ENCODE results near the gene PEX3.

PEX3 gene

GRCh38 chr6:143414769-143415168 lies 35.8 kb upstream of the PEX3 start:
- Histone ChIP-seq H3K27me3 (ENCODE audit: control insufficient read depth in 1 of 2, insufficient read depth in 2 of 2, low read length in 2 of 2) (no peaks in the 10 kb centered on the region), H3K4me3 (ENCODE audit: low read depth in 1 of 2, low read length in 2 of 2) (no peak overlapping the region), H3K4me1 (ENCODE audit: control insufficient read depth in 1 of 2, insufficient read depth in 2 of 2, low read length in 2 of 2) (no peaks in the 10 kb centered on the region), H3K36me3 (ENCODE audit: control insufficient read depth in 1 of 2, insufficient read depth in 2 of 2, low read length in 2 of 2) (no peaks in the 10 kb centered on the region), H3K9me3 (ENCODE audit: control insufficient read depth in 1 of 2, low read length in 2 of 2) (no peaks in the 10 kb centered on the region), H3K9ac (ENCODE audit: low read depth in 1 of 2, low read length in 2 of 2) (no peak overlapping the region), H3K27ac (ENCODE audit: low read depth, low read length) (no peak overlapping the region)

- no peaks in the 10 kb centered on the region for H3K4me1 ChIP-seq (ENCODE audit: control insufficient read depth in 1 of 2, insufficient read depth in 2 of 2, low read length in 2 of 2)
- H3K27ac ChIP-seq (ENCODE audit: low read depth, low read length), result no peak overlapping the region
- H3K9me3 ChIP-seq (ENCODE audit: control insufficient read depth in 1 of 2, low read length in 2 of 2), result no peaks in the 10 kb centered on the region
- H3K4me3 ChIP-seq (ENCODE audit: low read depth in 1 of 2, low read length in 2 of 2), result no peak overlapping the region
- no peaks in the 10 kb centered on the region for H3K27me3 ChIP-seq (ENCODE audit: control insufficient read depth in 1 of 2, insufficient read depth in 2 of 2, low read length in 2 of 2)
- H3K36me3 ChIP-seq (ENCODE audit: control insufficient read depth in 1 of 2, insufficient read depth in 2 of 2, low read length in 2 of 2), result no peaks in the 10 kb centered on the region
- no peak overlapping the region for H3K9ac ChIP-seq (ENCODE audit: low read depth in 1 of 2, low read length in 2 of 2)
These were observed 31.1 kb upstream of the PEX3 start for GRCh38 chr6:143419526-143419925.

GRCh38 chr6:143426026-143426425 lies 24.6 kb upstream of the PEX3 start:
- no peaks in the 10 kb centered on the region for H3K9me3 ChIP-seq (ENCODE audit: control insufficient read depth in 1 of 2, low read length in 2 of 2)
- no peaks in the 10 kb centered on the region for H3K27me3 ChIP-seq (ENCODE audit: control insufficient read depth in 1 of 2, insufficient read depth in 2 of 2, low read length in 2 of 2)
- H3K4me1 ChIP-seq (ENCODE audit: control insufficient read depth in 1 of 2, insufficient read depth in 2 of 2, low read length in 2 of 2), result no peaks in the 10 kb centered on the region
- H3K36me3 ChIP-seq (ENCODE audit: control insufficient read depth in 1 of 2, insufficient read depth in 2 of 2, low read length in 2 of 2), result peaks cover 4 to 5% of the 10 kb centered on the region in 2 donors
- no peak overlapping the region for H3K9ac ChIP-seq (ENCODE audit: low read depth in 1 of 2, low read length in 2 of 2)
- no peak overlapping the region for H3K4me3 ChIP-seq (ENCODE audit: low read depth in 1 of 2, low read length in 2 of 2)
- H3K27ac ChIP-seq (ENCODE audit: low read depth, low read length), result no peak overlapping the region

- no peaks in the 10 kb centered on the region for H3K27me3 ChIP-seq (ENCODE audit: control insufficient read depth in 1 of 2, insufficient read depth in 2 of 2, low read length in 2 of 2)
- no peak overlapping the region for H3K27ac ChIP-seq (ENCODE audit: low read depth, low read length)
- no peaks in the 10 kb centered on the region for H3K9me3 ChIP-seq (ENCODE audit: control insufficient read depth in 1 of 2, low read length in 2 of 2)
- no peaks in the 10 kb centered on the region for H3K4me1 ChIP-seq (ENCODE audit: control insufficient read depth in 1 of 2, insufficient read depth in 2 of 2, low read length in 2 of 2)
- no peak overlapping the region for H3K9ac ChIP-seq (ENCODE audit: low read depth in 1 of 2, low read length in 2 of 2)
- peaks cover 5 to 7% of the 10 kb centered on the region in 2 donors for H3K36me3 ChIP-seq (ENCODE audit: control insufficient read depth in 1 of 2, insufficient read depth in 2 of 2, low read length in 2 of 2)
- no peak overlapping the region for H3K4me3 ChIP-seq (ENCODE audit: low read depth in 1 of 2, low read length in 2 of 2)
These were observed 23.3 kb upstream of the PEX3 start for GRCh38 chr6:143427109-143427817.

- Histone ChIP-seq H3K9ac (ENCODE audit: low read depth in 1 of 2, low read length in 2 of 2) (no peak overlapping the region), H3K27ac (ENCODE audit: low read depth, low read length) (no peak overlapping the region), H3K36me3 (ENCODE audit: control insufficient read depth in 1 of 2, insufficient read depth in 2 of 2, low read length in 2 of 2) (peaks cover 5 to 11% of the 10 kb centered on the region in 2 donors), H3K27me3 (ENCODE audit: control insufficient read depth in 1 of 2, insufficient read depth in 2 of 2, low read length in 2 of 2) (no peaks in the 10 kb centered on the region), H3K4me1 (ENCODE audit: control insufficient read depth in 1 of 2, insufficient read depth in 2 of 2, low read length in 2 of 2) (no peaks in the 10 kb centered on the region), H3K4me3 (ENCODE audit: low read depth in 1 of 2, low read length in 2 of 2) (no peak overlapping the region), H3K9me3 (ENCODE audit: control insufficient read depth in 1 of 2, low read length in 2 of 2) (no peaks in the 10 kb centered on the region)
These were observed 20.6 kb upstream of the PEX3 start for GRCh38 chr6:143429970-143430369.

- Histone ChIP-seq H3K4me3 (ENCODE audit: low read depth in 1 of 2, low read length in 2 of 2) (no peak overlapping the region), H3K36me3 (ENCODE audit: control insufficient read depth in 1 of 2, insufficient read depth in 2 of 2, low read length in 2 of 2) (peaks cover 5 to 11% of the 10 kb centered on the region in 2 donors), H3K27ac (ENCODE audit: low read depth, low read length) (no peak overlapping the region), H3K27me3 (ENCODE audit: control insufficient read depth in 1 of 2, insufficient read depth in 2 of 2, low read length in 2 of 2) (no peaks in the 10 kb centered on the region), H3K9ac (ENCODE audit: low read depth in 1 of 2, low read length in 2 of 2) (no peak overlapping the region), H3K9me3 (ENCODE audit: control insufficient read depth in 1 of 2, low read length in 2 of 2) (no peaks in the 10 kb centered on the region), H3K4me1 (ENCODE audit: control insufficient read depth in 1 of 2, insufficient read depth in 2 of 2, low read length in 2 of 2) (no peaks in the 10 kb centered on the region)
These were observed 19.4 kb upstream of the PEX3 start for GRCh38 chr6:143431226-143431625.

GRCh38 chr6:143432588-143432987 lies 18.0 kb upstream of the PEX3 start:
- Histone ChIP-seq H3K4me3 (ENCODE audit: low read depth in 1 of 2, low read length in 2 of 2) (no peak overlapping the region), H3K36me3 (ENCODE audit: control insufficient read depth in 1 of 2, insufficient read depth in 2 of 2, low read length in 2 of 2) (peaks cover 9 to 15% of the 10 kb centered on the region in 2 donors), H3K27me3 (ENCODE audit: control insufficient read depth in 1 of 2, insufficient read depth in 2 of 2, low read length in 2 of 2) (no peaks in the 10 kb centered on the region)

GRCh38 chr6:143441010-143441409 lies 9.6 kb upstream of the PEX3 start:
- no peaks in the 10 kb centered on the region for H3K4me1 ChIP-seq (ENCODE audit: control insufficient read depth in 1 of 2, insufficient read depth in 2 of 2, low read length in 2 of 2)
- no peak overlapping the region for H3K9ac ChIP-seq (ENCODE audit: low read depth in 1 of 2, low read length in 2 of 2)
- H3K27ac ChIP-seq (ENCODE audit: low read depth, low read length), result no peak overlapping the region
- H3K27me3 ChIP-seq (ENCODE audit: control insufficient read depth in 1 of 2, insufficient read depth in 2 of 2, low read length in 2 of 2), result no peaks in the 10 kb centered on the region
- no peaks in the 10 kb centered on the region for H3K9me3 ChIP-seq (ENCODE audit: control insufficient read depth in 1 of 2, low read length in 2 of 2)
- H3K4me3 ChIP-seq (ENCODE audit: low read depth in 1 of 2, low read length in 2 of 2), result no peak overlapping the region
- peaks cover 4 to 14% of the 10 kb centered on the region in 2 donors for H3K36me3 ChIP-seq (ENCODE audit: control insufficient read depth in 1 of 2, insufficient read depth in 2 of 2, low read length in 2 of 2)

More at GRCh38 chr6:143432588-143432987, 18.0 kb upstream of the PEX3 start:
- H3K9me3 ChIP-seq (ENCODE audit: control insufficient read depth in 1 of 2, low read length in 2 of 2), result no peaks in the 10 kb centered on the region
- no peak overlapping the region for H3K9ac ChIP-seq (ENCODE audit: low read depth in 1 of 2, low read length in 2 of 2)
- H3K4me1 ChIP-seq (ENCODE audit: control insufficient read depth in 1 of 2, insufficient read depth in 2 of 2, low read length in 2 of 2), result no peaks in the 10 kb centered on the region
- H3K27ac ChIP-seq (ENCODE audit: low read depth, low read length), result no peak overlapping the region

GRCh38 chr6:143441680-143442545 lies 8.7 kb upstream of the PEX3 start:
- no peak overlapping the region for H3K4me3 ChIP-seq (ENCODE audit: low read depth in 1 of 2, low read length in 2 of 2)
- no peaks in the 10 kb centered on the region for H3K9me3 ChIP-seq (ENCODE audit: control insufficient read depth in 1 of 2, low read length in 2 of 2)
- no peaks in the 10 kb centered on the region for H3K4me1 ChIP-seq (ENCODE audit: control insufficient read depth in 1 of 2, insufficient read depth in 2 of 2, low read length in 2 of 2)
- H3K9ac ChIP-seq (ENCODE audit: low read depth in 1 of 2, low read length in 2 of 2), result no peak overlapping the region
- no peaks in the 10 kb centered on the region for H3K27me3 ChIP-seq (ENCODE audit: control insufficient read depth in 1 of 2, insufficient read depth in 2 of 2, low read length in 2 of 2)
- H3K36me3 ChIP-seq (ENCODE audit: control insufficient read depth in 1 of 2, insufficient read depth in 2 of 2, low read length in 2 of 2), result peaks cover 4 to 10% of the 10 kb centered on the region in 2 donors
- no peak overlapping the region for H3K27ac ChIP-seq (ENCODE audit: low read depth, low read length)

GRCh38 chr6:143443096-143443495 lies 7.5 kb upstream of the PEX3 start:
- no peaks in the 10 kb centered on the region for H3K27me3 ChIP-seq (ENCODE audit: control insufficient read depth in 1 of 2, insufficient read depth in 2 of 2, low read length in 2 of 2)
- H3K27ac ChIP-seq (ENCODE audit: low read depth, low read length), result no peak overlapping the region
- H3K36me3 ChIP-seq (ENCODE audit: control insufficient read depth in 1 of 2, insufficient read depth in 2 of 2, low read length in 2 of 2), result peaks cover 0 to 10% of the 10 kb centered on the region in 2 donors
- H3K9ac ChIP-seq (ENCODE audit: low read depth in 1 of 2, low read length in 2 of 2), result no peak overlapping the region
- no peaks in the 10 kb centered on the region for H3K9me3 ChIP-seq (ENCODE audit: control insufficient read depth in 1 of 2, low read length in 2 of 2)
- no peak overlapping the region for H3K4me3 ChIP-seq (ENCODE audit: low read depth in 1 of 2, low read length in 2 of 2)
- no peaks in the 10 kb centered on the region for H3K4me1 ChIP-seq (ENCODE audit: control insufficient read depth in 1 of 2, insufficient read depth in 2 of 2, low read length in 2 of 2)
